Loucy (cell line): Measurements from ENCODE around the gene MANF.
A peak's percentile ranks its signal among the peaks of the same experiment; 100 is the strongest.

Experiments
- H2AFZ ChIP-seq: fragments of 200-600 bp; sonication (generic); 2 replicates; pipeline ENCODE4 v1.6.0; 2016; ENCODE audit warnings: antibody characterized with exemption, mild to moderate bottlenecking, low read length, moderate library complexity
- H3F3A ChIP-seq: fragments of 200-600 bp; 2 replicates; pipeline ENCODE4 v1.6.0; 2016; ENCODE audit warnings: antibody characterized with exemption, low read depth, mild to moderate bottlenecking
- H3K27me3 ChIP-seq: fragments of 200-600 bp; sonication (generic); 2 replicates; pipeline ENCODE4 v1.6.1; 2014; ENCODE audit warnings: low read length, mild to moderate bottlenecking; ENCODE audit not compliant: insufficient read depth, poor library complexity, severe bottlenecking
- H3K36me3 ChIP-seq: fragments of 200-600 bp; sonication (generic); 2 replicates; pipeline ENCODE4 v1.6.1; 2016; ENCODE audit warnings: low read length; ENCODE audit not compliant: insufficient read depth
- H3K4me1 ChIP-seq: fragments of 200-600 bp; sonication (generic); 2 replicates; pipeline ENCODE4 v1.5.1; 2014; ENCODE audit warnings: low read length, mild to moderate bottlenecking; ENCODE audit not compliant: insufficient read depth, poor library complexity, severe bottlenecking
- H3K4me2 ChIP-seq: fragments of 200-600 bp; sonication (generic); 2 replicates; pipeline ENCODE4 v1.6.0; 2014; ENCODE audit warnings: antibody characterized with exemption, low read length, low read depth, mild to moderate bottlenecking; ENCODE audit not compliant: poor library complexity, severe bottlenecking
- H3K4me3 ChIP-seq: fragments of 200-600 bp; sonication (generic); 2 replicates; pipeline ENCODE4 v1.5.1; 2014; ENCODE audit warnings: low read length, mild to moderate bottlenecking, mixed read lengths; ENCODE audit not compliant: poor library complexity, severe bottlenecking
- H3K79me2 ChIP-seq: fragments of 200-600 bp; sonication (generic); 2 replicates; pipeline ENCODE4 v1.6.1; 2014; ENCODE audit warnings: low read length; ENCODE audit not compliant: insufficient read depth
- H3K9ac ChIP-seq: fragments of 200-600 bp; sonication (generic); 2 replicates; pipeline ENCODE4 v1.6.0; 2014; ENCODE audit warnings: mild to moderate bottlenecking, low read depth, low read length, moderate library complexity; ENCODE audit not compliant: poor library complexity, severe bottlenecking
- H3K9me2 ChIP-seq: fragments of 200-600 bp; sonication (generic); replicated peaks from 2 replicates; pipeline ENCODE4 v1.6.1; 2016; ENCODE audit warnings: low read depth, low read length, mixed read lengths
- H3K9me3 ChIP-seq: fragments of 200-600 bp; sonication (generic); 2 replicates; pipeline ENCODE4 v1.6.1; 2014; ENCODE audit warnings: mild to moderate bottlenecking, antibody characterized with exemption, low read length, low read depth; ENCODE audit not compliant: insufficient read depth
- H4K20me1 ChIP-seq: fragments of 200-600 bp; sonication (generic); 2 replicates; pipeline ENCODE4 v1.6.0; 2014; ENCODE audit warnings: antibody characterized with exemption, low read length, mild to moderate bottlenecking; ENCODE audit not compliant: insufficient read depth, poor library complexity, severe bottlenecking
- EZH2phosphoT487 ChIP-seq: fragments of 200-600 bp; IDR thresholded peaks from 2 replicates; pipeline ENCODE4 v1.6.1; 2018; ENCODE audit warnings: antibody characterized with exemption, mild to moderate bottlenecking, moderate library complexity, borderline replicate concordance
- TF ChIP-seq, protein P1 (sequence below): fragments of 200-600 bp; sonication (generic); conservative IDR thresholded peaks from 2 replicates; pipeline ENCODE4 v1.5.1; 2014; ENCODE audit warnings: mild to moderate bottlenecking, antibody characterized with exemption, low read length

MANF gene

DNA sequence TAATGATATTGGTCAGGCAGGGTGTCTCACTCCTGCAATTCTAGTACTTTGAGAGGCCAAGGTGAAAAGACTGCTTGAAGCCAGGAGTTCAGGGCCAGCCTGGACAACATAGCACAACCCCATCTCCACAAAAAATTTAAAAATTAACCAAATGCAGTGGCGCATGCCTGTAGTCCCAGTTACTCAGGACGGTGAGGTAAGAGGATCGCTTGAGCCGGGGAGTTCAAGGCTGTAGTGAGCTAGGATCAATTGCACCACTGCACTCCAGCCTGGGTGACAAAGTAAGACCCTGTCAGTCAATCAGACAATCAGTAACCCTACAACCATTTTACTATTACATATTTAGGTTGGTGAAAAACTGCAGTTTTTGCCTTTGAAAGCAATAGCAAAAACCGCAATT is 49.0 kb downstream of the MANF start:
- H3K36me3 ChIP-seq, result peaks cover 81% of the 10 kb centered on the region; the same call in 1 of the 2 replicates
- TF ChIP-seq, protein P1, sequence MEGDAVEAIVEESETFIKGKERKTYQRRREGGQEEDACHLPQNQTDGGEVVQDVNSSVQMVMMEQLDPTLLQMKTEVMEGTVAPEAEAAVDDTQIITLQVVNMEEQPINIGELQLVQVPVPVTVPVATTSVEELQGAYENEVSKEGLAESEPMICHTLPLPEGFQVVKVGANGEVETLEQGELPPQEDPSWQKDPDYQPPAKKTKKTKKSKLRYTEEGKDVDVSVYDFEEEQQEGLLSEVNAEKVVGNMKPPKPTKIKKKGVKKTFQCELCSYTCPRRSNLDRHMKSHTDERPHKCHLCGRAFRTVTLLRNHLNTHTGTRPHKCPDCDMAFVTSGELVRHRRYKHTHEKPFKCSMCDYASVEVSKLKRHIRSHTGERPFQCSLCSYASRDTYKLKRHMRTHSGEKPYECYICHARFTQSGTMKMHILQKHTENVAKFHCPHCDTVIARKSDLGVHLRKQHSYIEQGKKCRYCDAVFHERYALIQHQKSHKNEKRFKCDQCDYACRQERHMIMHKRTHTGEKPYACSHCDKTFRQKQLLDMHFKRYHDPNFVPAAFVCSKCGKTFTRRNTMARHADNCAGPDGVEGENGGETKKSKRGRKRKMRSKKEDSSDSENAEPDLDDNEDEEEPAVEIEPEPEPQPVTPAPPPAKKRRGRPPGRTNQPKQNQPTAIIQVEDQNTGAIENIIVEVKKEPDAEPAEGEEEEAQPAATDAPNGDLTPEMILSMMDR, result no peak
- TF ChIP-seq EZH2phosphoT487, result no peak
- H3K9ac ChIP-seq, result no peak overlapping the region
- no peaks in the 10 kb centered on the region for H3K9me3 ChIP-seq
- no peak overlapping the region for H2AFZ ChIP-seq
- H3F3A ChIP-seq, result no peaks in the 10 kb centered on the region
- H3K4me1 ChIP-seq, result no peaks in the 10 kb centered on the region
- peaks cover 7% of the 10 kb centered on the region for H4K20me1 ChIP-seq
- no peak overlapping the region for H3K4me2 ChIP-seq
- no peaks in the 10 kb centered on the region for H3K79me2 ChIP-seq
- no peaks in the 10 kb centered on the region for H3K9me2 ChIP-seq
- H3K27me3 ChIP-seq, result no peaks in the 10 kb centered on the region
- H3K4me3 ChIP-seq, result no peak overlapping the region

DNA sequence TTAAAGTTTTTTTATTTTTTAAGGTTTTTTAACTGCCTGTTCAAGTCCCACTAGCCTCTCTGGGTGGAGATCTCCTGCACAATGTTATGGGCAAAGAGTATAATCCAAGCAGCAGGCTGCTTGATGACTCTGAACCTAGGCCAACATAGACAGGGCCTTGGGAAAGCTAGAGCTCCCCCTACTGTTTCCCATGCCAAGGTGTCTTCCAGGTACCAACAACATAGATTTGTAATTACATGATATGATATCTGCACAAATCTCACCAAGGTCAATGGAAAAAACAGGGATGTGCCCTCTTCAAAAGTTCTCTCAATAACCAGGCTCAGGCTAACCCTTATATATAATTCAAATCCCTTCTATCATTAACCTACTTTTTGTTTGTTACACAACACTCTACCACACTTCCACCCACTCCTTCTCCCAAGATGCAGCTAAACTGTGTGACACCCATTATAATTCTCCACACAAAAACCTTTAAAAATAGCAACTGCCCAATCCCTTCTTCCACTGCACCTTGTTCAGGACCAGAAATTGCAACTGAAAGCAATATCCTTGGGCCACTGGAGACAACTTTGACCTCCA is 49.7 kb downstream of the MANF start:
- no peak overlapping the region for H3K4me3 ChIP-seq
- H3K79me2 ChIP-seq, result no peaks in the 10 kb centered on the region
- H3K36me3 ChIP-seq, result peaks cover 81% of the 10 kb centered on the region; the same call in 1 of the 2 replicates
- no peaks in the 10 kb centered on the region for H3K27me3 ChIP-seq
- peaks cover 7% of the 10 kb centered on the region for H4K20me1 ChIP-seq
- H3K4me2 ChIP-seq, result no peak overlapping the region
- no peak overlapping the region for H2AFZ ChIP-seq
- no peak for TF ChIP-seq EZH2phosphoT487
- TF ChIP-seq, protein P1, result peak; percentile 87
- H3K9me2 ChIP-seq, result no peaks in the 10 kb centered on the region
- no peaks in the 10 kb centered on the region for H3K9me3 ChIP-seq
- H3K9ac ChIP-seq, result no peak overlapping the region
- no peaks in the 10 kb centered on the region for H3K4me1 ChIP-seq
- no peaks in the 10 kb centered on the region for H3F3A ChIP-seq

DNA sequence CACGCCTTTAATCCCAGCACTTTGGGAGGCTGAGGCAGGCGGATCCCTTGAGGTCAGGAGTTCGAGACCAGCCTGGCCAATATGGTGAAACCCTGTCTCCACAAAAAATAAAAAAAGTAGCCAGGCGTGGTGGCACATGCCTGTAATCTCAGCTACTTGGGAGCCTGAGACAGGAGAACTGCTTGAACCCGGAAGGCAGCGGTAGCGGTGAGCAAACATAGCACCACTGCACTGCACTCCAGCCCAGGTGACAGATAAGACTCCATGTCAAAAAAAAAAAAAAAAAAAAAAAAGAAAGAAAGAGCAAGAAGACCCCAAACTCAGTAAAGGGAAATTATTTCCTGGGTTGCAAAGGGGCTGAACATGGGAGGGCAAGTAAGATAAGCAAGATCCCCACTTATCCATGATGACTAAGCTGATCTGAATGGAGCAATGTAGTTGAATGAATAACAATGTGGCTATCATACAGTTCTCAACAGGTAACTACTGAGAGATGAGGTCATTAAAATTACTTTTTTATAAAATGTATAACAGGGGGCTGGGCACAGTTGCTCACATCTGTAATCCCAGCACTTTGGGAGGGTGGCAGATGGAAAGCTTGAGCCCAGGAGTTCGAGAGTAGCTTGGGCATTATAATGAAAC is 52.0 kb downstream of the MANF start:
- H3K36me3 ChIP-seq, result peaks cover 86% of the 10 kb centered on the region; the same call in 1 of the 2 replicates

More for the DNA sequence above, 52.0 kb downstream of the MANF start:
- H4K20me1 ChIP-seq, result peaks cover 10% of the 10 kb centered on the region
- H3K9me3 ChIP-seq, result no peaks in the 10 kb centered on the region
- no peaks in the 10 kb centered on the region for H3K4me1 ChIP-seq
- H3K4me2 ChIP-seq, result no peak overlapping the region
- no peaks in the 10 kb centered on the region for H3K79me2 ChIP-seq
- no peaks in the 10 kb centered on the region for H3F3A ChIP-seq
- H3K9ac ChIP-seq, result no peak overlapping the region
- no peak overlapping the region for H3K4me3 ChIP-seq
- no peaks in the 10 kb centered on the region for H3K27me3 ChIP-seq
- no peaks in the 10 kb centered on the region for H3K9me2 ChIP-seq
- no peak for TF ChIP-seq EZH2phosphoT487
- TF ChIP-seq, protein P1, result no peak
- no peak overlapping the region for H2AFZ ChIP-seq
